ENCODE measurements around the gene MID1. TPM values are rescaled to one million over a fixed set of nuclear protein-coding genes. Genes with fewer than 3 reads are reported as not detected.

Gene MID1, protein sequence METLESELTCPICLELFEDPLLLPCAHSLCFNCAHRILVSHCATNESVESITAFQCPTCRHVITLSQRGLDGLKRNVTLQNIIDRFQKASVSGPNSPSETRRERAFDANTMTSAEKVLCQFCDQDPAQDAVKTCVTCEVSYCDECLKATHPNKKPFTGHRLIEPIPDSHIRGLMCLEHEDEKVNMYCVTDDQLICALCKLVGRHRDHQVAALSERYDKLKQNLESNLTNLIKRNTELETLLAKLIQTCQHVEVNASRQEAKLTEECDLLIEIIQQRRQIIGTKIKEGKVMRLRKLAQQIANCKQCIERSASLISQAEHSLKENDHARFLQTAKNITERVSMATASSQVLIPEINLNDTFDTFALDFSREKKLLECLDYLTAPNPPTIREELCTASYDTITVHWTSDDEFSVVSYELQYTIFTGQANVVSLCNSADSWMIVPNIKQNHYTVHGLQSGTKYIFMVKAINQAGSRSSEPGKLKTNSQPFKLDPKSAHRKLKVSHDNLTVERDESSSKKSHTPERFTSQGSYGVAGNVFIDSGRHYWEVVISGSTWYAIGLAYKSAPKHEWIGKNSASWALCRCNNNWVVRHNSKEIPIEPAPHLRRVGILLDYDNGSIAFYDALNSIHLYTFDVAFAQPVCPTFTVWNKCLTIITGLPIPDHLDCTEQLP
- total RNA-seq (10 to 100 TPM; 19.3 to 34.7 TPM), polyA plus RNA-seq (10 to 100 TPM in 1 of 2 donors, 1 to 10 TPM in 1; 3.4 to 18.8 TPM)
- long read RNA-seq, donor 1, full-length matches to known transcripts, result 8 of 63 reads
- long read RNA-seq, donor 1, partial matches to known transcripts, result 34 of 63 reads
- long read RNA-seq, donor 1, other reads (novel, unspliced or antisense), result 21 of 63 reads
- long read RNA-seq, donor 2, partial matches to known transcripts, result 7 of 28 reads
- long read RNA-seq, donor 2, other reads (novel, unspliced or antisense), result 19 of 28 reads

DNA sequence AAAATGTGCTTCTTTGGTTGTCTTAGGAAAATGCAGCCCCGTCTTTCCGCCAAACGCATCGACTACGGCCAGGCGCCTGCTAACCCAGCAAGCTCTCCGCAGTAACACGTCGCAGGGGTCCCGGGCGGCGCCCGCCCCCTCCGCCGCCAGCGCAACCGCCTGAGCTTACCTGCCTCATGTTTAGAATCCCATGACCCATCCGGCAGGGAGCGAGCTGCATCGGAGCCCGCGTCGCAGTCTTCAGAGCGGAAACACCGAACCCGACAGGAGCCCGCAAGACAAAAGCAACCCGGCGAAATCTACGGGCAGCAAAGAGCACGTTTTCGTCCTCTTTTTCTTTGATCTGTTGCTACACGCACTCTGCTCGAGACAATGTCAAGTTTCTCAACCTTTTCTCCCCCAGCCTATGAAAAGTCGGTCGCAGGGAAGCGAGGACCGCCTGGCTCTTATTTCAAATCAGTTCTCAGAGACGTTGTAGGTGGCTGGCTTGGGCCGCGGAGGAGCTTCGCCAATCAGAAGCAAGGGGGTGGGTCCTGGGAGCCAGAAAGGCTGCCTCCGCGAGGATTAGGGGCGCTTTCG, at the start of gene MID1:
Gene MID1, minus strand, starts transcription at position 465 of the 579 bp plus-strand sequence. CDS start 53,038 bp downstream, outside the sequence.
- peak; percentile 80 for ATAC-seq (ENCODE audit: low FRiP score)
- H3K4me1 ChIP-seq (ENCODE audit: control insufficient read depth in 1 of 2, insufficient read depth in 2 of 2, low read length in 2 of 2), result no peaks in the 10 kb centered on the region
- 0 to 21% methylated on average over 46 of the region's 46 CpGs for WGBS, 2 donors

GRCh38 chrX:10667143-10667542, 46.8 kb upstream of the MID1 start:
- no peaks in the 10 kb centered on the region for H3K36me3 ChIP-seq (ENCODE audit: control insufficient read depth in 1 of 2, insufficient read depth in 2 of 2, low read length in 1 of 2)
- H3K4me1 ChIP-seq (ENCODE audit: control insufficient read depth in 1 of 2, insufficient read depth in 2 of 2, low read length in 2 of 2), result no peaks in the 10 kb centered on the region
- H3K27me3 ChIP-seq (ENCODE audit: control insufficient read depth in 1 of 2, insufficient read depth in 2 of 2, low read length in 1 of 2), result no peaks in the 10 kb centered on the region
- H3K27ac ChIP-seq (ENCODE audit: low read depth in 1 of 2, low read length in 2 of 2), result no peak overlapping the region
- H3K9me3 ChIP-seq (ENCODE audit: control insufficient read depth, low read length), result no peaks in the 10 kb centered on the region
- intact Hi-C loops (cut with DNase I), result no loop called here
- ATAC-seq (ENCODE audit: low FRiP score), result no peak
- DNase-seq, result no peak
- WGBS, 2 donors, result 69 to 88% methylated on average over 1 of the region's 1 CpG
- no peak overlapping the region for H3K4me3 ChIP-seq (ENCODE audit: low read length in 2 of 2)

More for the DNA sequence above, at the start of gene MID1:
- peak; percentile 69 to 83 for DNase-seq
- peak within 1 kb of the TSS; percentile 45 to 93 for H3K4me3 ChIP-seq (ENCODE audit: low read length in 2 of 2)
- H3K27me3 ChIP-seq (ENCODE audit: control insufficient read depth in 1 of 2, insufficient read depth in 2 of 2, low read length in 1 of 2), result no peaks in the 10 kb centered on the region
- no peaks in the 10 kb centered on the region for H3K36me3 ChIP-seq (ENCODE audit: control insufficient read depth in 1 of 2, insufficient read depth in 2 of 2, low read length in 1 of 2)
- no peaks in the 10 kb centered on the region for H3K9me3 ChIP-seq (ENCODE audit: control insufficient read depth, low read length)
- peak within 1 kb of the TSS in 1 of 2 donors; percentile 80 for H3K27ac ChIP-seq (ENCODE audit: low read depth in 1 of 2, low read length in 2 of 2)
- intact Hi-C loops (cut with DNase I), result loop anchor here in 1 of 2 donors (5.0 kb wide), 1 partner anchor 482 kb away; no protein-coding TSS in a partner anchor

- intact Hi-C loops (cut with DNase I), result no loop called here
- Histone ChIP-seq H3K4me3 (ENCODE audit: low read length in 2 of 2) (no peak overlapping the region), H3K27ac (ENCODE audit: low read depth in 1 of 2, low read length in 2 of 2) (no peak overlapping the region), H3K27me3 (ENCODE audit: control insufficient read depth in 1 of 2, insufficient read depth in 2 of 2, low read length in 1 of 2) (no peaks in the 10 kb centered on the region), H3K4me1 (ENCODE audit: control insufficient read depth in 1 of 2, insufficient read depth in 2 of 2, low read length in 2 of 2) (no peaks in the 10 kb centered on the region), H3K36me3 (ENCODE audit: control insufficient read depth in 1 of 2, insufficient read depth in 2 of 2, low read length in 1 of 2) (no peaks in the 10 kb centered on the region), H3K9me3 (ENCODE audit: control insufficient read depth, low read length) (no peaks in the 10 kb centered on the region)
- 76 to 98% methylated on average over 1 of the region's 1 CpG for WGBS, 2 donors
- ATAC-seq (ENCODE audit: low FRiP score), result no peak
- no peak for DNase-seq
Observed at GRCh38 chrX:10666102-10666501, 45.7 kb upstream of the MID1 start.

DNA sequence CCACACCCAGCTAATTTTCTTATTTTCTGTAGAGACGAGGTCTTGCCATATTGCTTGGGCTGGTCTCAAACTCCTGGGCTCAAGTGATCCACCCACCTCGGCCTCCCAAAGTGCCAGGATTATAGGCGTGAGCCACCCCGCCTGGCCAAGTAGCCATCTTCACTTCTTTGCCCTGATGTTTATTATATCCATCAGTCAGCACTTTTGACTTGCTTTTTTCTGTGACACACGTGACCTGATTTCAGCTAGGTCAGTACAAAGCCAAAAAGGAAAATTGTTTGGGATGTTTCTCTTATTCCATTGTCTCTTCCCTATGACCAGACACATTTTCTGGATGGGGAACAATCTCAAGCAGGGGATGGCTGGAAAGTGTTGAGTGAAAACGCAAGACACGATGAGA, 45.3 kb upstream of the MID1 start:
- no peaks in the 10 kb centered on the region for H3K9me3 ChIP-seq (ENCODE audit: control insufficient read depth, low read length)
- no peak overlapping the region for H3K27ac ChIP-seq (ENCODE audit: low read depth in 1 of 2, low read length in 2 of 2)
- H3K36me3 ChIP-seq (ENCODE audit: control insufficient read depth in 1 of 2, insufficient read depth in 2 of 2, low read length in 1 of 2), result no peaks in the 10 kb centered on the region
- no peaks in the 10 kb centered on the region for H3K4me1 ChIP-seq (ENCODE audit: control insufficient read depth in 1 of 2, insufficient read depth in 2 of 2, low read length in 2 of 2)
- intact Hi-C loops (cut with DNase I), result no loop called here
- DNase-seq, result no peak
- no peaks in the 10 kb centered on the region for H3K27me3 ChIP-seq (ENCODE audit: control insufficient read depth in 1 of 2, insufficient read depth in 2 of 2, low read length in 1 of 2)
- ATAC-seq (ENCODE audit: low FRiP score), result no peak
- no peak overlapping the region for H3K4me3 ChIP-seq (ENCODE audit: low read length in 2 of 2)
- 78 to 94% methylated on average over 7 of the region's 7 CpGs for WGBS, 2 donors

GRCh38 chrX:10660171-10660570, 39.8 kb upstream of the MID1 start:
- Histone ChIP-seq H3K27ac (ENCODE audit: low read depth in 1 of 2, low read length in 2 of 2) (no peak overlapping the region), H3K36me3 (ENCODE audit: control insufficient read depth in 1 of 2, insufficient read depth in 2 of 2, low read length in 1 of 2) (no peaks in the 10 kb centered on the region), H3K9me3 (ENCODE audit: control insufficient read depth, low read length) (no peaks in the 10 kb centered on the region), H3K4me3 (ENCODE audit: low read length in 2 of 2) (no peak overlapping the region), H3K27me3 (ENCODE audit: control insufficient read depth in 1 of 2, insufficient read depth in 2 of 2, low read length in 1 of 2) (no peaks in the 10 kb centered on the region), H3K4me1 (ENCODE audit: control insufficient read depth in 1 of 2, insufficient read depth in 2 of 2, low read length in 2 of 2) (peaks cover 0 to 2% of the 10 kb centered on the region in 2 donors)
- WGBS, 2 donors, result 38 to 71% methylated on average over 6 of the region's 6 CpGs
- intact Hi-C loops (cut with DNase I), result no loop called here
- ATAC-seq (ENCODE audit: low FRiP score), result no peak
- no peak for DNase-seq

DNA sequence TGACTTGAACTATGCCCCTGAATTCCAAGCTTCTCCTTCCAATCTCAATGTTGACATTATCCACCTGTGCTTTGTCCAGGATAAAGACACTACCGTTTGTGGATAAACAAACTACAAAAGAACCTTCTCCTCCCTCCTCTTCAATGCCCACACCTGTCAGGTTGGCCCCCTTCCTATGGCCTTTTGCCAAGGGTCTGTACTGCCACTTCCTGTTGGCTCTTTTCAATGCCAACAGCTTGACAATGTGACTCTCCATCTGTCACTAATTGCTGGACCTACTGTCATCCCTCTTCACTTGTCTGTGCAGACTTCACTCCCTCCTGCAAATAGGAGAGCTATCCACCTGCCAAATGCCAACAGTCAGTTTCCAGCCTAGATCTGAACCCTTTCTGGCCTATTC, 35.8 kb upstream of the MID1 start:
- no peak for DNase-seq
- 39 to 45% methylated on average over 1 of the region's 1 CpG for WGBS, 2 donors
- peaks cover 0 to 2% of the 10 kb centered on the region in 2 donors for H3K4me1 ChIP-seq (ENCODE audit: control insufficient read depth in 1 of 2, insufficient read depth in 2 of 2, low read length in 2 of 2)
- no peaks in the 10 kb centered on the region for H3K36me3 ChIP-seq (ENCODE audit: control insufficient read depth in 1 of 2, insufficient read depth in 2 of 2, low read length in 1 of 2)
- no peaks in the 10 kb centered on the region for H3K9me3 ChIP-seq (ENCODE audit: control insufficient read depth, low read length)
- no peak for ATAC-seq (ENCODE audit: low FRiP score)
- no peaks in the 10 kb centered on the region for H3K27me3 ChIP-seq (ENCODE audit: control insufficient read depth in 1 of 2, insufficient read depth in 2 of 2, low read length in 1 of 2)
- intact Hi-C loops (cut with DNase I), result no loop called here
- H3K27ac ChIP-seq (ENCODE audit: low read depth in 1 of 2, low read length in 2 of 2), result no peak overlapping the region
- H3K4me3 ChIP-seq (ENCODE audit: low read length in 2 of 2), result no peak overlapping the region

GRCh38 chrX:10654960-10655359, 34.6 kb upstream of the MID1 start:
- Histone ChIP-seq H3K4me3 (ENCODE audit: low read length in 2 of 2) (no peak overlapping the region), H3K9me3 (ENCODE audit: control insufficient read depth, low read length) (no peaks in the 10 kb centered on the region), H3K27ac (ENCODE audit: low read depth in 1 of 2, low read length in 2 of 2) (no peak overlapping the region), H3K4me1 (ENCODE audit: control insufficient read depth in 1 of 2, insufficient read depth in 2 of 2, low read length in 2 of 2) (peaks cover 0 to 2% of the 10 kb centered on the region in 2 donors), H3K27me3 (ENCODE audit: control insufficient read depth in 1 of 2, insufficient read depth in 2 of 2, low read length in 1 of 2) (no peaks in the 10 kb centered on the region), H3K36me3 (ENCODE audit: control insufficient read depth in 1 of 2, insufficient read depth in 2 of 2, low read length in 1 of 2) (no peaks in the 10 kb centered on the region)
- WGBS, 2 donors, result 9 to 31% methylated on average over 3 of the region's 3 CpGs
- ATAC-seq (ENCODE audit: low FRiP score) (no peak), DNase-seq (no peak)
- intact Hi-C loops (cut with DNase I), result no loop called here

DNA sequence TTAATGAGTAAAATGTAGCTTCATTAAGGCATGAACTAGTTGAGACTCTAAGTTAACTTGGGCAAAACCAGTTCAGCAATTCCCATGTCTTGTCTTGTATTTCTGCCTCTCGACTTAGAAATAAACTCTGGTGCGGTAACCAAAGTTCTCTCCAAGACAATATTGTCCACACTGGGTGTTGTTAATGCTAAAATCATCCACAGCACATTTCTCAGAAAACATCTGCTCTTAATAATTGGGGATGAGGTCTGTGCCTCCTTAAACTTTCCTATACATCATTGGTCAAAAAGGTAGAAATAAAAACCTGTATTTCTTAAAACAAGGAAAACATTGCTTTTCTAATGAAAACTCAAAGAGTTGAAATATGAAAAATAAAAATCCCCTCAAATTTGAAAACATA, 32.9 kb upstream of the MID1 start:
- WGBS, 2 donors, result 76 to 79% methylated on average over 2 of the region's 2 CpGs
- ATAC-seq (ENCODE audit: low FRiP score), result no peak

More for the DNA sequence above, 32.9 kb upstream of the MID1 start:
- peaks cover 0 to 2% of the 10 kb centered on the region in 2 donors for H3K4me1 ChIP-seq (ENCODE audit: control insufficient read depth in 1 of 2, insufficient read depth in 2 of 2, low read length in 2 of 2)
- H3K4me3 ChIP-seq (ENCODE audit: low read length in 2 of 2), result no peak overlapping the region
- no peaks in the 10 kb centered on the region for H3K36me3 ChIP-seq (ENCODE audit: control insufficient read depth in 1 of 2, insufficient read depth in 2 of 2, low read length in 1 of 2)
- no peak overlapping the region for H3K27ac ChIP-seq (ENCODE audit: low read depth in 1 of 2, low read length in 2 of 2)
- no peaks in the 10 kb centered on the region for H3K27me3 ChIP-seq (ENCODE audit: control insufficient read depth in 1 of 2, insufficient read depth in 2 of 2, low read length in 1 of 2)
- no peaks in the 10 kb centered on the region for H3K9me3 ChIP-seq (ENCODE audit: control insufficient read depth, low read length)
- intact Hi-C loops (cut with DNase I), result no loop called here
- no peak for DNase-seq

All from aorta (tissue), 5 donors.